ENCODE results near the gene FHOD1.

FHOD1 gene

DNA sequence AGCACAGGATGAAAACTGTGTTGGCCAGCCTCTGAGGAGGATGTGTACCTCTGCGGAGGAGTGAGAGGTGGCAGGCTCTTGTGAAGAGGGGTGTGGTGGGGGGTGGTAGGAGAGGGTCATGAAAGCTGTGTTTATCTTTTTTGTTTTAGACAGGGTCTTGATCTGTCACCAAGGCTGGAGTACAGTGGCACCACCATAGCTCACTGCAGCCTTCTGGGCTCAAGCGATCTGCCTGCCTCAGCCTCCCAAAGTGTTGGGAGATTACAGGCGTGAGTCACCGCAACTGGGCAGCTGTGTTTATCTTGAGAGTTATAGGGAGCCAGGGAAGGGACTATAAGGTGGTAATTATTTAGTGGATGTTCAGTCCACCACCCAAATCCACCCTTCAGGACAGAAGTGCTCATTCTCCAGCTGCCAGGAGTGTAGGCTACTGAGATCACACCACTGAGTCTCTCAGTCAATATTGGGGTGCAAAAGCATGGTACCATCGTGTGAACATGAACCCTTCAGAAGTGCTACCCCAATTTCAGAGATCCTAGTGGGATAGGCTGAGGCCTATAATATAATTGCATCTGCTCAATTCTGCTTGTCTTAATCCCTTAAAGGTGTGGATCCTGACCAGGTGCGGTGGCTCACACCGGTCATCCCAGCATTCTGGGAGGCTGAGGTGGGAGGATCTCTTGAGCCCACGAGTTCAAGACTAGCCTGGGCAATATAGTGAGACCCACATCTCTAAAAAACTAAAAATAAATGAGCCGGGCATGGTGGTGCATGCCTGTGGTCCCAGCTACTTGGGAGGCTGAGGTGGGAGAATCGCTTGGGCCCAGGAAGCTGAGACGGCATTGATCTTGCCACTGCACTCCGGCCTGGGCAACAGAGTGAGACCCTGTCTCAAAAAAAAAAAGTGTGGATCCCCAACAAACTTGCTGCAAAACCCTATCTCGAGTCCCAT, 56.6 kb downstream of the FHOD1 start:
- Histone ChIP-seq H3K27me3 (ENCODE audit: insufficient read depth, poor library complexity, severe bottlenecking) (no peaks in the 10 kb centered on the region), H3K4me3 (replicated peaks; ENCODE audit: insufficient read depth, low read length) (no peak overlapping the region), H3K27ac (replicated peaks) (no peak overlapping the region)
- DNase-seq (ENCODE audit: low read depth in 1 of 2, low spot score in 1 of 2), result no peak
- TF ChIP-seq SPI1 (IDR thresholded peaks at IDR 0.05; ENCODE audit: borderline replicate concordance, low read depth), result no peak
- no peak for TF ChIP-seq GABPA (IDR thresholded peaks at IDR 0.05; ENCODE audit: low read depth)
- TF ChIP-seq, protein P1, sequence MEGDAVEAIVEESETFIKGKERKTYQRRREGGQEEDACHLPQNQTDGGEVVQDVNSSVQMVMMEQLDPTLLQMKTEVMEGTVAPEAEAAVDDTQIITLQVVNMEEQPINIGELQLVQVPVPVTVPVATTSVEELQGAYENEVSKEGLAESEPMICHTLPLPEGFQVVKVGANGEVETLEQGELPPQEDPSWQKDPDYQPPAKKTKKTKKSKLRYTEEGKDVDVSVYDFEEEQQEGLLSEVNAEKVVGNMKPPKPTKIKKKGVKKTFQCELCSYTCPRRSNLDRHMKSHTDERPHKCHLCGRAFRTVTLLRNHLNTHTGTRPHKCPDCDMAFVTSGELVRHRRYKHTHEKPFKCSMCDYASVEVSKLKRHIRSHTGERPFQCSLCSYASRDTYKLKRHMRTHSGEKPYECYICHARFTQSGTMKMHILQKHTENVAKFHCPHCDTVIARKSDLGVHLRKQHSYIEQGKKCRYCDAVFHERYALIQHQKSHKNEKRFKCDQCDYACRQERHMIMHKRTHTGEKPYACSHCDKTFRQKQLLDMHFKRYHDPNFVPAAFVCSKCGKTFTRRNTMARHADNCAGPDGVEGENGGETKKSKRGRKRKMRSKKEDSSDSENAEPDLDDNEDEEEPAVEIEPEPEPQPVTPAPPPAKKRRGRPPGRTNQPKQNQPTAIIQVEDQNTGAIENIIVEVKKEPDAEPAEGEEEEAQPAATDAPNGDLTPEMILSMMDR (IDR thresholded peaks at IDR 0.05; ENCODE audit: insufficient read depth, low read length), result no peak
- TF ChIP-seq, protein P2, sequence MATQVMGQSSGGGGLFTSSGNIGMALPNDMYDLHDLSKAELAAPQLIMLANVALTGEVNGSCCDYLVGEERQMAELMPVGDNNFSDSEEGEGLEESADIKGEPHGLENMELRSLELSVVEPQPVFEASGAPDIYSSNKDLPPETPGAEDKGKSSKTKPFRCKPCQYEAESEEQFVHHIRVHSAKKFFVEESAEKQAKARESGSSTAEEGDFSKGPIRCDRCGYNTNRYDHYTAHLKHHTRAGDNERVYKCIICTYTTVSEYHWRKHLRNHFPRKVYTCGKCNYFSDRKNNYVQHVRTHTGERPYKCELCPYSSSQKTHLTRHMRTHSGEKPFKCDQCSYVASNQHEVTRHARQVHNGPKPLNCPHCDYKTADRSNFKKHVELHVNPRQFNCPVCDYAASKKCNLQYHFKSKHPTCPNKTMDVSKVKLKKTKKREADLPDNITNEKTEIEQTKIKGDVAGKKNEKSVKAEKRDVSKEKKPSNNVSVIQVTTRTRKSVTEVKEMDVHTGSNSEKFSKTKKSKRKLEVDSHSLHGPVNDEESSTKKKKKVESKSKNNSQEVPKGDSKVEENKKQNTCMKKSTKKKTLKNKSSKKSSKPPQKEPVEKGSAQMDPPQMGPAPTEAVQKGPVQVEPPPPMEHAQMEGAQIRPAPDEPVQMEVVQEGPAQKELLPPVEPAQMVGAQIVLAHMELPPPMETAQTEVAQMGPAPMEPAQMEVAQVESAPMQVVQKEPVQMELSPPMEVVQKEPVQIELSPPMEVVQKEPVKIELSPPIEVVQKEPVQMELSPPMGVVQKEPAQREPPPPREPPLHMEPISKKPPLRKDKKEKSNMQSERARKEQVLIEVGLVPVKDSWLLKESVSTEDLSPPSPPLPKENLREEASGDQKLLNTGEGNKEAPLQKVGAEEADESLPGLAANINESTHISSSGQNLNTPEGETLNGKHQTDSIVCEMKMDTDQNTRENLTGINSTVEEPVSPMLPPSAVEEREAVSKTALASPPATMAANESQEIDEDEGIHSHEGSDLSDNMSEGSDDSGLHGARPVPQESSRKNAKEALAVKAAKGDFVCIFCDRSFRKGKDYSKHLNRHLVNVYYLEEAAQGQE (IDR thresholded peaks at IDR 0.05; ENCODE audit: insufficient replicate concordance, low read depth), result no peak
- no peak for TF ChIP-seq POLR2AphosphoS5 (IDR thresholded peaks at IDR 0.05; ENCODE audit: low read depth)

DNA sequence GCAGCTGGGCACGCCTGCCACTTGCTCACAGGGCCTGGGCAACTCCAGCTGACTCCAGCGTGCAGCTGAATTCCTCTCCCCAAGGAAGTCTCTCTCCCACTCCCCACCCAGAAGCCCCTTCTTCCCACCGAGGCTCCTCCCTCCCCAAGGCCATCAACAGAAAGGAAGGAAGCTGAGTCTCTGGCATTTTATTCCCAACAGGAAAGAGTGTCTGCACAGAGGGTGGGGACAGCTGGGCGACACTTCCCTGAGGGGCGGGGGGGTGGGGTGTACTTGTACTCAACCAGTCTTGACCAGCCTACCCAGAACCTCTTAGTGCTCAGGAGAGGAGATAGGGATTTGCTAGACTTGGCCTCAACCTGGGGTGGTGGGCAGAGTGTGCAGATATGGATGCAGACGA, 57.2 kb downstream of the FHOD1 start, which contains the start of gene EXOC3L1:
Gene EXOC3L1, minus strand, starts transcription at position 96 of the 400 bp plus-strand sequence. CDS start 460 bp downstream, outside the sequence.
- TF ChIP-seq, protein P2 (IDR thresholded peaks at IDR 0.05; ENCODE audit: insufficient replicate concordance, low read depth), result no peak
- TF ChIP-seq GABPA (IDR thresholded peaks at IDR 0.05; ENCODE audit: low read depth) (no peak), POLR2AphosphoS5 (IDR thresholded peaks at IDR 0.05; ENCODE audit: low read depth) (no peak), SPI1 (IDR thresholded peaks at IDR 0.05; ENCODE audit: borderline replicate concordance, low read depth) (no peak)
- TF ChIP-seq, protein P1 (IDR thresholded peaks at IDR 0.05; ENCODE audit: insufficient read depth, low read length), result no peak
- H3K27me3 ChIP-seq (ENCODE audit: insufficient read depth, poor library complexity, severe bottlenecking), result peaks cover 2% of the 10 kb centered on the region
- H3K4me3 ChIP-seq (replicated peaks; ENCODE audit: insufficient read depth, low read length), result no peak within 1 kb of the TSS
- no peak within 1 kb of the TSS for H3K27ac ChIP-seq (replicated peaks)
- no peak for DNase-seq (ENCODE audit: low read depth in 1 of 2, low spot score in 1 of 2)

DNA sequence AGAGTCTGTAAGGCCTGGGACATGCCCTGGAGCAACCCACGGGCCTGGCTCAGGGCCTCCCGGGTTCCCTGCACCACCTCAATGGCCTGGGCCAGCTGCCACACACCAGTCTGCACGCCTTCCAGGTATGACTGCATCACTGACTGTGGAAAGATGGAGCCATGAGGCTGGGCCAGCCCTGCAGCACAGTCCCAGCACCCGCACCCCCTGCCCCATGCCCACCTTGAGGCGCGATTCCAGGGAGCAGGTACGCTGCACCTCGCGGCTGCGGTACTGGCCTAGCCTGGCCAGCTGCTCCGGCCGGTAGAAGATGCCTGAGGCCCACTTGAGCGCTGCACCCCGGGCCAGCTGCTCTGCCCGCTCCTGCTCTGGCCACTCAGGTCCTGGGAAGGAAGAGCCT, 58.5 kb downstream of the FHOD1 start:
- no peak overlapping the region for H3K4me3 ChIP-seq (replicated peaks; ENCODE audit: insufficient read depth, low read length)
- DNase-seq (ENCODE audit: low read depth in 1 of 2, low spot score in 1 of 2), result no peak
- peaks cover 7% of the 10 kb centered on the region for H3K27me3 ChIP-seq (ENCODE audit: insufficient read depth, poor library complexity, severe bottlenecking)
- H3K27ac ChIP-seq (replicated peaks), result no peak overlapping the region
- TF ChIP-seq, protein P2 (IDR thresholded peaks at IDR 0.05; ENCODE audit: insufficient replicate concordance, low read depth), result no peak
- TF ChIP-seq SPI1 (IDR thresholded peaks at IDR 0.05; ENCODE audit: borderline replicate concordance, low read depth) (no peak), POLR2AphosphoS5 (IDR thresholded peaks at IDR 0.05; ENCODE audit: low read depth) (no peak), GABPA (IDR thresholded peaks at IDR 0.05; ENCODE audit: low read depth) (no peak)
- TF ChIP-seq, protein P1 (IDR thresholded peaks at IDR 0.05; ENCODE audit: insufficient read depth, low read length), result no peak

Data from HL-60 (cell line).